ENCODE measurements around the gene MIGA2.

The MIGA2 gene

GRCh38 chr9:129118799-129119198 is 82.4 kb downstream of the MIGA2 start:
- DNase-seq (ENCODE audit: low spot score), result no peak
- TF ChIP-seq, protein P1, sequence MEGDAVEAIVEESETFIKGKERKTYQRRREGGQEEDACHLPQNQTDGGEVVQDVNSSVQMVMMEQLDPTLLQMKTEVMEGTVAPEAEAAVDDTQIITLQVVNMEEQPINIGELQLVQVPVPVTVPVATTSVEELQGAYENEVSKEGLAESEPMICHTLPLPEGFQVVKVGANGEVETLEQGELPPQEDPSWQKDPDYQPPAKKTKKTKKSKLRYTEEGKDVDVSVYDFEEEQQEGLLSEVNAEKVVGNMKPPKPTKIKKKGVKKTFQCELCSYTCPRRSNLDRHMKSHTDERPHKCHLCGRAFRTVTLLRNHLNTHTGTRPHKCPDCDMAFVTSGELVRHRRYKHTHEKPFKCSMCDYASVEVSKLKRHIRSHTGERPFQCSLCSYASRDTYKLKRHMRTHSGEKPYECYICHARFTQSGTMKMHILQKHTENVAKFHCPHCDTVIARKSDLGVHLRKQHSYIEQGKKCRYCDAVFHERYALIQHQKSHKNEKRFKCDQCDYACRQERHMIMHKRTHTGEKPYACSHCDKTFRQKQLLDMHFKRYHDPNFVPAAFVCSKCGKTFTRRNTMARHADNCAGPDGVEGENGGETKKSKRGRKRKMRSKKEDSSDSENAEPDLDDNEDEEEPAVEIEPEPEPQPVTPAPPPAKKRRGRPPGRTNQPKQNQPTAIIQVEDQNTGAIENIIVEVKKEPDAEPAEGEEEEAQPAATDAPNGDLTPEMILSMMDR (IDR thresholded peaks at IDR 0.05; ENCODE audit: extremely low read depth, missing control alignments), result no peak

DNA sequence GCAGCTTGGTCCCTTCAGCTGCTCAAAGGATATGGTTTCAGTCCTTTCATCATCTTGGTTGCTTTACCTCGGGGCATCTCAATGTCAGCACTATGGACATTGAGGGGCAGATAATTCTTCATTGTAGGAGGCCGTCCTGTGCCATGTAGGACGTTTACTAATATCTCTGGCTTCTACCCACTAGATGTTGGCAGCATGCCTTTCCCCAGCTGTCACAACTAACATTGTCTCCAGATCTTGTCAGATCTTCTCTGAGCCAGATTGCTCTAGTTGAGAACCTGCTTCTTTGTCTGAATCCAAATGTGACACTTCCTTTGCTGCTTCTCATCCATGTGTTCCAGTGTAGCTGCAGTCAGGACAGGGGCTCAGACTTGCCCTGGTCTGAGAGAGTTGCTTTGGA is 85.1 kb downstream of the MIGA2 start:
- TF ChIP-seq, protein P1 (IDR thresholded peaks at IDR 0.05; ENCODE audit: extremely low read depth, missing control alignments), result no peak
- DNase-seq (ENCODE audit: low spot score), result no peak

Data from GM20000 (cell line).